ENCODE measurements around the gene MSI2. TPM values are rescaled to one million over a fixed set of nuclear protein-coding genes. Genes with fewer than 3 reads are reported as not detected.

The MSI2 gene
- total RNA-seq, 2 experiments from 2014 or later: 131 to 164 TPM

GRCh38 chr17:57470906-57471305 lies 214.6 kb downstream of the MSI2 start:
- POLR2A ChIA-PET: no interaction called here
- Histone ChIP-seq H3K4me2 (ENCODE audit: low read length) (no peak overlapping the region), H3K27ac (ENCODE audit: low read depth, low read length, poor library complexity, severe bottlenecking) (no peak overlapping the region), H3K79me2 (ENCODE audit: insufficient read depth, low read depth, low read length) (no peaks in the 10 kb centered on the region), H3K9me3 (ENCODE audit: low read length) (no peaks in the 10 kb centered on the region), H4K20me1 (ENCODE audit: insufficient read depth, low read length) (no peaks in the 10 kb centered on the region), H3K4me1 (ENCODE audit: insufficient read depth, low read length, poor library complexity, severe bottlenecking) (peaks cover 23% of the 10 kb centered on the region), H3K36me3 (ENCODE audit: insufficient read depth, low read length) (no peaks in the 10 kb centered on the region), H3K4me3 (ENCODE audit: low read depth, low read length, poor library complexity, severe bottlenecking) (no peak overlapping the region), H3K9me2 (ENCODE audit: insufficient read depth, low read length) (no peaks in the 10 kb centered on the region), H2AFZ (ENCODE audit: low read length) (no peak overlapping the region)
- DNase-seq (ENCODE audit: low spot score): no peak
- intact Hi-C loops (cut with micrococcal nuclease; ENCODE audit: unreplicated experiment): no loop called here
- TF ChIP-seq CTCF (conservative IDR thresholded peaks at IDR 0.05; ENCODE audit: low read length): no peak
- no peak for TF ChIP-seq EZH2phosphoT487 (IDR thresholded peaks at IDR 0.05; ENCODE audit: borderline replicate concordance, low read depth, low read length)
- CTCF ChIA-PET (ENCODE audit: unreplicated experiment): no interaction called here
- no TSS peak for BruUV-seq (replicated peaks)

GRCh38 chr17:57471868-57472368 lies 215.6 kb downstream of the MSI2 start:
- Histone ChIP-seq H3K4me2 (ENCODE audit: low read length) (no peak overlapping the region), H3K4me3 (ENCODE audit: low read depth, low read length, poor library complexity, severe bottlenecking) (no peak overlapping the region), H3K36me3 (ENCODE audit: insufficient read depth, low read length) (0 out of 2 replicates have a peak, but pooled peaks cover 4% of the 10 kb centered on the region), H2AFZ (ENCODE audit: low read length) (no peak overlapping the region), H3K27ac (ENCODE audit: low read depth, low read length, poor library complexity, severe bottlenecking) (no peak overlapping the region), H4K20me1 (ENCODE audit: insufficient read depth, low read length) (no peaks in the 10 kb centered on the region), H3K9me3 (ENCODE audit: low read length) (no peaks in the 10 kb centered on the region), H3K4me1 (ENCODE audit: insufficient read depth, low read length, poor library complexity, severe bottlenecking) (peaks cover 18% of the 10 kb centered on the region), H3K9me2 (ENCODE audit: insufficient read depth, low read length) (no peaks in the 10 kb centered on the region), H3K79me2 (ENCODE audit: insufficient read depth, low read depth, low read length) (no peaks in the 10 kb centered on the region)
- BruUV-seq (replicated peaks): no TSS peak
- intact Hi-C loops (cut with micrococcal nuclease; ENCODE audit: unreplicated experiment): no loop called here
- ChIA-PET POLR2A (interaction anchor here (0.5 kb wide), 1 partner anchor 49 kb away, joined by 3 read pairs; no protein-coding TSS in a partner anchor), CTCF (ENCODE audit: unreplicated experiment) (no interaction called here)
- no peak for DNase-seq (ENCODE audit: low spot score)
- TF ChIP-seq CTCF (conservative IDR thresholded peaks at IDR 0.05; ENCODE audit: low read length): no peak
- TF ChIP-seq EZH2phosphoT487 (IDR thresholded peaks at IDR 0.05; ENCODE audit: borderline replicate concordance, low read depth, low read length): no peak

- intact Hi-C loops (cut with micrococcal nuclease; ENCODE audit: unreplicated experiment): no loop called here
- ChIA-PET CTCF (ENCODE audit: unreplicated experiment) (no interaction called here), POLR2A (no interaction called here)
- no peak for DNase-seq (ENCODE audit: low spot score)
- H3K4me3 ChIP-seq (ENCODE audit: low read depth, low read length, poor library complexity, severe bottlenecking): no peak overlapping the region
- no peaks in the 10 kb centered on the region for H3K9me3 ChIP-seq (ENCODE audit: low read length)
- no peaks in the 10 kb centered on the region for H3K9me2 ChIP-seq (ENCODE audit: insufficient read depth, low read length)
- H4K20me1 ChIP-seq (ENCODE audit: insufficient read depth, low read length): no peaks in the 10 kb centered on the region
- BruUV-seq (replicated peaks): no TSS peak
- peaks cover 3% of the 10 kb centered on the region for H3K4me1 ChIP-seq (ENCODE audit: insufficient read depth, low read length, poor library complexity, severe bottlenecking)
- TF ChIP-seq EZH2phosphoT487 (IDR thresholded peaks at IDR 0.05; ENCODE audit: borderline replicate concordance, low read depth, low read length) (no peak), CTCF (conservative IDR thresholded peaks at IDR 0.05; ENCODE audit: low read length) (no peak)
- no peak overlapping the region for H2AFZ ChIP-seq (ENCODE audit: low read length)
- H3K79me2 ChIP-seq (ENCODE audit: insufficient read depth, low read depth, low read length): no peaks in the 10 kb centered on the region
- no peak overlapping the region for H3K4me2 ChIP-seq (ENCODE audit: low read length)
- 0 out of 2 replicates have a peak, but pooled peaks cover 4% of the 10 kb centered on the region for H3K36me3 ChIP-seq (ENCODE audit: insufficient read depth, low read length)
- no peak overlapping the region for H3K27ac ChIP-seq (ENCODE audit: low read depth, low read length, poor library complexity, severe bottlenecking)
Observed at GRCh38 chr17:57475796-57476195, 219.5 kb downstream of the MSI2 start.
